Measurements from ENCODE around the gene VWA1.
"Not testable (repeated sequence)": the region's sequence is repeated elsewhere in the genome, so short reads cannot be mapped to it uniquely, and the experiment has no call there.

VWA1 gene

GRCh38 chr1:1437904-1438376, 2.5 kb downstream of the VWA1 start:
- no peak for DNase-seq

GRCh38 chr1:1438531-1439381, 3.3 kb downstream of the VWA1 start:
- no peak for DNase-seq

GRCh38 chr1:1439546-1440261, 4.2 kb downstream of the VWA1 start:
- no peak for DNase-seq

- DNase-seq: no peak
These were observed 4.9 kb downstream of the VWA1 start for GRCh38 chr1:1440262-1441001.

GRCh38 chr1:1441002-1441888, 5.8 kb downstream of the VWA1 start:
- no peak for DNase-seq

- DNase-seq: no peak
These were observed 6.7 kb downstream of the VWA1 start for GRCh38 chr1:1442069-1442770.

- DNase-seq: not testable (repeated sequence)
These were observed 11.1 kb downstream of the VWA1 start for GRCh38 chr1:1446631-1447030.

GRCh38 chr1:1449099-1449739, 13.7 kb downstream of the VWA1 start, which contains the start of gene ATAD3C:
Gene ATAD3C, plus strand, starts transcription at chr1:1449689. Its CDS starts 995 bp downstream, at chr1:1450684.
- DNase-seq: no peak

- not testable (repeated sequence) for DNase-seq
These were observed 15.1 kb downstream of the VWA1 start for GRCh38 chr1:1450616-1451015.

GRCh38 chr1:1451696-1452364, 16.3 kb downstream of the VWA1 start:
- no peak for DNase-seq

GRCh38 chr1:1452365-1452739, 16.9 kb downstream of the VWA1 start:
- DNase-seq: not testable (repeated sequence)

GRCh38 chr1:1452882-1453281, 17.4 kb downstream of the VWA1 start:
- DNase-seq: no peak

- not testable (repeated sequence) for DNase-seq
These were observed 19.0 kb downstream of the VWA1 start for GRCh38 chr1:1454286-1455056.

- DNase-seq: no peak
These were observed 19.9 kb downstream of the VWA1 start for GRCh38 chr1:1455366-1455884.

GRCh38 chr1:1455934-1456333, 20.4 kb downstream of the VWA1 start:
- not testable (repeated sequence) for DNase-seq

GRCh38 chr1:1456683-1457255, 21.3 kb downstream of the VWA1 start:
- DNase-seq: not testable (repeated sequence)

GRCh38 chr1:1459156-1459555, 23.7 kb downstream of the VWA1 start:
- not testable (repeated sequence) for DNase-seq

GRCh38 chr1:1459711-1460110, 24.2 kb downstream of the VWA1 start:
- DNase-seq: not testable (repeated sequence)

Data from NCI-H2107 (cell line).